HG03175 (cell line): ENCODE results near the gene RFK.

ENCODE experiments used
- ATAC-seq: cut with Tn5 transposase; IDR thresholded peaks from one replicate; pipeline ENCODE4 v1.9.1; 2021; ENCODE audit warnings: mild to moderate bottlenecking, moderate library complexity; ENCODE audit not compliant: unreplicated experiment

Gene RFK

DNA sequence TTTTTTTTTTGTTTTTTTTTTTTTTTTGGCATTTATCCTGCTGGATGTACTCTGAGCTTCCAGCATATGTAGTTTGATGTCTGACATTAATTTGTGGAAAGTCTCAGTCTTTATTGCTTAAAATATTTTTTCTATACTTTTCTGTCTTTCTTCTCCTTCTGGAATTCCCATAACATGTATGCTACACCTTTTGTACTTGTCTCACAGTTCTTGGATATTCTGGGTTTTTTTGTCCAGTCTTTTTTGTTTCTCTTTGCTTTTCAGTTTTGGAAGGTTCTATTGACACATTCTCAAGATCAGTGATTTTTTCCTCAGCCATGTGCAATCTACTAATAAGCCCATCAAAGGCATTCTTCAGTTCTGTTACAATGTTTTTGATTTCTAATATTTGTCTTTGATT lies 19.4 kb upstream of the RFK start:
- ATAC-seq = no peak

DNA sequence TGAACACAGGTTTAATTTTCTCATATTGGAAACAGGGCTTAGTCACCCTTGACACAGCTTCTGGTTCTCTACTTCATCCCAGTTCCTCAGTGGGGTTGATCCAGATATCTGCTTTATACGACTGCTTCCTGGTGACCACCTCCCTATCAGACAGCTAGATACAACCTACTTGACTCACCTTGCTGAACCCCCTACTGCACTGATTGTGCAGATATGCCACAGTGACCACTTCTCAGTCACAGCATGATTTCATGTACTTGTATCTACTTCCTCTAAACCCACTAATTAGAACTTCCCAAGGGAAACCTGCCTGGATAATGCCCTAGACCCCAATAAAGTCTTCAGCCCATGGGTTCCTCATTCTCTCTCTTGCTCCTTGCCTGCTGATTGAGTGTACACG lies 18.4 kb upstream of the RFK start:
- ATAC-seq = no peak

DNA sequence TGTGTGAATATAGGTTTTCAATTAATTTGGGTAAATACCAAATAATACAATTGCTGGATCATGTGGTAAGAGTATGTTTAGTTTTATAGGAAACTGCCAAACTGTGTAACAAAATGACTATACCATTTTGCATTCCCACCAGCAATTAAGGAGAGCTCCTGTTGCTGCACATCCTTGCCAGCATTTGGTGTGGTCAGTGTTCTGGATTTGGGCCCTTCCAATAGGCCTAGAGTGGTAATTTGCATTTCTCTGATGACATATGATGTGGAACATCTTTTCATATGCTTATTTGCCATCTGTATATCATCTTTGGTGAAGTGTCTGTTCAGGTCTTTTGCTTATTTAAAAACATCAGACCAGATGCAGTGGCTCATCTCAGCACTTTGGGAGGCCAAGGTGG lies 11.6 kb upstream of the RFK start:
- ATAC-seq = no peak

DNA sequence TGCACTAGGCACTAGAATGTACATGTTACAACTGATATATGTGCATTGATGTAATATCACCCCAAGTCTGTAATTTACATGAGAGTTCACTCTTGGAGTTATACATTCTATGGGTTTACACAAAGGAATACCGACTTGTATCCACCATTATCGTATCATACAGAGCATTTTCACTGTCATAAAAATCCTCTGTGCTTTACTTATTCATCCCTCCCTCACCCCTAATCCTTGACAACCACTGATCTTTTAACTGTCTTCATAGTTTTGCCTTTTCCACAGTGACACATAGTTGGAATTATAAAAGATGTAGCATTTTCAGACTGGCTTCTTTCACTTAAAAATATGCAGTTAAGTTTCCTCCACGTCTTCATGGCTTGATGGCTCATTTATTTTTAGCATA lies 11.1 kb upstream of the RFK start:
- no peak for ATAC-seq

DNA sequence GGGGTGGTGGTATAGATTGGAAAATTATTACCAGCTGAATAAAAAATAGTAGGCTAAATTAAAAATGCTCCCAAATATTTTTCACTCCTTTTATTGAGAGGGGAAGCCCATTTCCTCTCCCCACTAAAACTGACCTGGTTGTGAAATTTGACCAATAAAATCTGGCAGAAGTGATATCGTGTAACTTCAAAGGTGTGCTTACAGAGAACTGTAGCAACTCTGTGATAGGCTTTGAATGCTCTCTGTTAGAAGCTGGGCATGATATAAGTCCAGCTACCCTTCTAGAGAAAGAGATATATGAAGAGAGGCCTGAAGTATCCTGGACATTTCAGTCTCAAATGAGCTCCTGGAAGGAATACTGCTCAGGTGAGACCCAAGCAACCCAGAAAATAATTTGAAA lies 10.2 kb upstream of the RFK start:
- ATAC-seq = no peak

DNA sequence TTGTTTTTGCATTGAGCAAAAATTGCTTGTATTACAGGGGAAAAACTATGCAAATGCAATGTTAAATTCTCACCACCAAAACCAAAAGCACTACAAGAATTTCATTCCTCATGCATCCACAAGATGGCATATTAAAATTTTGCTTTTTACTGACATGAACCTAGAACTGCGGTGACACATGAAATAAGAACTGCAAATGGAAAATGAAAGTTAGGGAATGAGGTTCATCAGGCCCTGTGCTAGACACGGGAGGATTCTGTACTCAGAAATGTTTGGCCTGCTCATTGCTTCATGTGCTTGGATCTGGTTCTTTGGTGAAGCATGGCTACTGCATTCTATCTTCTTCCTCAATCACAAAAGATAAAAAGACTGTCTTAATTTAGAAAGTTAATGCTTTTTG lies 9.1 kb upstream of the RFK start:
- peak; percentile 87 for ATAC-seq

DNA sequence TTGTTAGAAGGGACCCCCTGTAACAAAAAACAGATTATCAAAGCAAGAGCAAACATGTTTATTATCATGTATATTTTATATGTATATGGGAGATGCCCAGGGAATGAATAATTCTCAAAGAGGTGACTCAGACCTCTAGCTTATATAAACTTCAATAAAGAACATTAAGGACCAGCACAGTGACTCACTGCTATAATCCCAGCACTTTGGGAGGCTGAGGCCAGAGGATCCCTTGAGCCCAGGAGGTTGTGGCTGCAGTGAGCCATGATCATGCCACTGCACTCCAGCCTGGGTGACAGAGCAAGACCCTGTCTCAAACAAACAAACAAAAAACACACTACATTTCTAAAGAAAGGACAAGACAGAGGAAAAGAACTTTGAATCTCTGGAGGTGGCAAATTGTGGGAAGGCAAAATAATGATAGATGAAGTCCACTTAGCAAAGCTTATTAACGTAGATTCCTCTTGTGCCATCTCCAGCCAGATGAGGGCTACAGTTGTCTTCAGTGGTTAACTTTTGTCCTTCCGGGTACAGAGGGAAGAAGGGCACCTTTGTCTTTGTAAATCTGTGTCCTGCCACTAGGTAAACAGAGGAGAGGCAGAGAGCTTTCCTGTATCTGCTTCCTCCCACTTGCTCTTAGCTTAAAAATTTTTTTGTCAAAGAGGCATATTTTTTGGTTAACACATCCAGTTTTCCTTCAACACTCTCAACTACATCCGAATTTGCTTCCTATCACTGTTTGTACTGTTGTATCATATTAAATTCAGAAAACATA lies 7.5 kb upstream of the RFK start:
- ATAC-seq = no peak

DNA sequence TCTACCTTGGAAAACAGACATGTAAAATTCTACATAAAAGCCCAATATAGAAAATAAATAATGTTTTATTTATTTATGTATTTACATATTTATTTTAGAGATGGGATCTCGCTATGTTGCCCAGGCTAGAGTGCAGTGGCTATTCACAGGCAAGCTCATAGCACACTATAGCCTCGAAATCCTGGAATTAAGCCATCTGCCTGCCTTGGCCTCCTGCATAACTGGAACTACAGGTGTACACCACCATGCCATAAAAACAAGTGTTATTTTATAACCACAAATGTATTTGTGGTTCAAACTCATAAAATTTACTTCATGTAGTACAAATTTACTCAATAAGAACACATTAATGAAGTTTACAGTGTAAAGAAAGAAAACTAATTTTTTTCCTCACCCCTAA lies 7.0 kb upstream of the RFK start:
- no peak for ATAC-seq

DNA sequence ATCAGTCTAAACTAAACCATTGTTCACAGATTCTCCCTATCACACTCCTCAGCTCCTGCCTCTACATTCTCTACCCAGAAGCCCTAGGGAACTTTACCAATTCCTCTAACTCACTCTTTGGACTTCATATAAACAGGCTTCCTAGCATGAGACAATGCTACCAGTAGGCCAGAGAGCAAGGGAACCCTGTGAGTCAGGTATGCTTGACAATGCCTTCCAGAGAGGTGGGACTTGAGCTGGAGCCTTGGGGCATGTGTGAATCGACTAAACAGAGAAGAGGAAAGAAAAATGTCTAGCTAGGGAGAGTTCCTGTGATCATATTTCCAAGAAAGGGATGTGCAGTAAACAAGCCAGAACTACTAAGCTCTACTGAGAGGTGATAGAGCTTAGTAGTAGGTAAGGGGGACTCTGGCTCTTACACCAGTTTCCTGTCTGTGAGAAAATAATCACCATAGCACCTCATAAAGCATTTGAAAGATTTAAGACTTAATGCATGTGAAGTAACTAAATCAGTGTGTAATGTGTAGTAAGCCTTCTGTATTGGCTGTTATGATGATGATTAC lies 6.4 kb upstream of the RFK start:
- ATAC-seq = no peak

DNA sequence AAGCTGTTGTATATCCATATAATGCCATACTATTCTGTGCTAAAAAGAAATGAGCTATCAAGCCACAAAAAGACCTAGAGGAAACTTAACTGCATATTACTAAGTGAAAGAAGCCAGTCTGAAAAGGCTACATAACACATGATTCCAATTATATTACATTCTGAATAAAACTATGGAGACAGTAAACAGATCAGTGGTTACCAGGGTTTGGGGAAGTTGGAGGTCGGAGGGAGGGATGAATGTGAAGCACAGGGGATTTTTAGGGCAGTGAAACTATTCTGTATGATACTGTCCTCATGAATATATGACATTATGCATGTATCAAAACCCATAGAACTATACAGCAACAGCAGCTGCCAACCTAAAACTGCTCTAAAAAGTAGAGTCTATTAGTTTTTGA lies 5.6 kb upstream of the RFK start:
- ATAC-seq = no peak

DNA sequence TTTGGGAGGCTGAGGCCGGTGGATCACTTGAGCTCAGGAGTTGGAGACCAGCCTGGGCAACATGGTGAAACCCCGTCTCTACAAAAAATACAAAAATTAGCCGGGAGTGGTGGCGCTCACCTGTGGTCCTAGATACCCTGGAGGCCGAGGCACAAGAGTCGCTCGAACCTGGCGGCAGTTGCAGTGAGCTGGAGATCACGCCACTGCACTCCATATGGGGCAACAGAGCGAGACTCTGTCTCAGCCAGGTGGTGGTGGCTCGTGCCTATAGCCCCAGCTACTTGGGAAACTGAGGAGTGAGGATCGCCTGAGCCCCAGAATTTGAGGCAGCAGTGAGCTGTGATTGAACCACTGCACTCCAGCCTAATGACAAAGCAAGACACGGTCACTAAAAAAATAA lies 2.4 kb upstream of the RFK start:
- no peak for ATAC-seq

DNA sequence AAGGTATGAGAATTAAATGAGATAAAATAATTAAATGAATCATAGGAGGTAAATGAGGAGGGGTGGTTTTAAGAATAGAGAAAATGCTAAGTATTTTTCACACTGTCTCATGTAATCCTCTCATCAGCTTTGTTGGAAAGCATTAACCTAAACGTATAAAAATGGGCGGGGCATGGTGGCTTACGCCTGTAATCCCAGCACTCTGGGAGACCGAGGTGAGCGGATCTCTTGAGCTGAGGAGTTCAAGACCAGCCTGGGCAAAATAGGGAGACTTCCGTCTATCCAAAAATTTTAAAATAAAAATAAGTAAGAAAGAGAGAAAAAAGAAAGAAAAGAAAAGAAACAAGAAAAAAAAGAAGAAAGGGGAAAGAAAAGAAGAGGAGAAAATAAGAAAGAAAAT lies 1.9 kb upstream of the RFK start:
- ATAC-seq = no peak

DNA sequence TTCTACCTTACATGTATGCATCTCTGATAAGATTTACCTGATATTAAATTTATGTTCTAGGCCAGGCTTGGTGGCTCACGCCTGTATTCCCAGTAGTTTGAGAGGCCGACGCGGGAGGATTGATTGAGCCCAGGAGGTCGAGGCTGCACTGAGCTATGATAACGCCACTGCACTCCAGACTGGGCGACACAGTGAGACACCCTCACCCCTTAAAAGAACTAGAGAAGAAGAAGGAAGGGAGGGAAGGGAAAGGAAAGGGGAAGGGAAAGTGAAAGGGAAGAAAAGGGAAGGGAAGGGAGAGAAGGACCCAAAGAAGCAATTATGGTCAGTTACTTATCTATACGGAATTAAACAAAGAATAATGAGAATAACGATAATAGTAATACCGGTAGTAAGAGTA lies 1.2 kb upstream of the RFK start:
- ATAC-seq = no peak

DNA sequence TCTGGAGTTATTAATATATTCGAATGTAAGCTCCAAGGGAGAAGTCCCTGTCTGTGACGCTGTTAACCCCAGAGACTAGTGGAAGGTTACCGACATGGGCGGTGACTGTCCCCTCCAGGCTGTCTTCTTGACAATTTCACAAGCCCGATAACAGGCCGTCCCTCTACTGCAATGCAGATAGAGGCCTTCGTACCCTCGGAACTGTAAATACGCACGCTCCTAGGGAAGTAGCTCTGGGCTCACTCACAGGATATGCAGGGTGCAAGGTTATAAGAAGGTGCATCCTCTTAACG lies 680 bp upstream of the RFK start:
- ATAC-seq = peak; percentile 56

DNA sequence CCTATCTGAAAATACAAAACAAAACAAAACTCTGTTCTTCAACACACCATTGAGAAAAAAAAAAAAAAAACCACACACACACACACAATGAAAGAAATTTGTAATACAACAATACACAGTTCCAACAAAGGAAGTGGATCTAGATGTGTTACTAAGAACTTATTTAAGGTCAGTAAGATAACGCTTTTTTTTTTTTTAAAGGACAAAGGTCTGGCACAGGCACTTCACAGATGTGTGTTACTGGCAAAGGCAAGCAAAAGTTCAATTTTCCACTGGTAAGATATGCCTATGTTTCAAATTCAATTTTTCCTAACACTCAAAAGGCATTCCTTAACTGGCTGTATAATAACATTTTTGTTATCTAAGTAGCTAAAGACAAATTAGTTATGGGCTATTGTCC lies 3.6 kb downstream of the RFK start:
- ATAC-seq = no peak

DNA sequence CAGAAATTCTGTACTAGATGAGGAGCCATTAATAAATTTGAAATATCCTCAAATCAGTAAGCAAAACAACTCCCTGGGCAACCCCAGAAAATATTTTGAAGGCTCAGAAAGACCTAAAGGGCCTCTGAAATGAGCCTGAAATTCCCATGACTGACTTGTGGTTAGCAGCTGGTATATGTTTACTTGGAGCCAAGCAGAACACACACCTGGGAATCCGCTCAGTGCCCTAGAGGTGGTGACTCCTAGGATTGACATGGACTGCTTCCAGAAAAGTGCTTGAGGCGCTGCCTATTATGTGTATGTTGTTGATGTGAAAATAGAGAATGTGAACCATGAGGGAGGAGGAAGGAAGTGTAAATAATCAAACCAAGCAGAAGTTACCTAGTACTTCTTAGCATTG lies 14.7 kb downstream of the RFK start:
- ATAC-seq = no peak

DNA sequence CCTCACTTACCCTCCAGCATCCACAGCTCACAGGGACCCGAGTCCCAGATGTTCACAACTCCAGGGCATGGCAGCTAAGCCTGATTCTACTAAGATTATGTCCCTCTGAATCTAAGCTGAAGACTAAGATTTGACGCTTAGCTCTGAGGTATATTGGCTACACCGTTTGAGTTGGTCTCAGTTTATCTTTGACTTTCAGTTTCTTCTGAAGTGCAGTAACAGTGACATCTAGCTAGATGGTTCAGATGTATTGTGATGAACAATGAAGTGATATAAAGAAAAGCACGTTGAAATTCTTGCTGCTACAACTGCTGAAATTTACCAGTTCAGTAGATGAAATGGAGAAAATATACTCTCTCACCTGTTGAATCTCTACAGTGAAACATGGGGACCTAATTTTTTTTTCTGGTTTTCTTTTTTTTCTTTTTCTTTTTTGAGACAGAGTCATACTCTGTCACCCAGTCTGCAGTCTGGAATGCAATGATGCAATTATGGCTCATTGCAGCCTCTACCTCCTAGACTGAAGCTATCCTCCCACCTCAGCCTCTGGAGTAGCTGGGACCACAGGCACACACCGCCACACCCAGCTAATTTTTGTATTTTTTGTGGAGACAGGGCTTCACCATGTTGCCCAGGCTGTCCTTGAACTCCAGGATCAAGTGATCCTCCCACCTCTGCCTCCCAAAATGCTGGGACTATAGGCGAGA lies 15.7 kb downstream of the RFK start:
- no peak for ATAC-seq

DNA sequence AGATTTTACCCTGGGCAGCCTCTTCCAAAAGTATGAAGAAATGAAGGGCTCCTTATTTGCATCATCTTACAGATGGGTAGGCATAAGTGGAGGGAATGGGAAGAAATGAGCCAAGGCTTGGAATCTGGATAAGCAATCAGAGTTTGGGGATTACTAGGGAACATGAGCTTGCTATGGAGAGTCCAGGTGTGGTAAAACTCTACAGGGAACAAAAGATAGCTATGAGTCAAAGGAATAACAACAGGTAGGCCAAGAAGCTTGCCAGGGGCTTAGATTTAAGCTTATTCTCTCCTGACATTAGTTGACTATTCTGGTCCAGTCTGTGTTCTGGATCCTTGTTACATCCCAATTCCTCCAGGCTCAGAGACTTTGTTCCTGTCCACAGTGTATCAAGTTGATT lies 16.4 kb downstream of the RFK start:
- no peak for ATAC-seq

DNA sequence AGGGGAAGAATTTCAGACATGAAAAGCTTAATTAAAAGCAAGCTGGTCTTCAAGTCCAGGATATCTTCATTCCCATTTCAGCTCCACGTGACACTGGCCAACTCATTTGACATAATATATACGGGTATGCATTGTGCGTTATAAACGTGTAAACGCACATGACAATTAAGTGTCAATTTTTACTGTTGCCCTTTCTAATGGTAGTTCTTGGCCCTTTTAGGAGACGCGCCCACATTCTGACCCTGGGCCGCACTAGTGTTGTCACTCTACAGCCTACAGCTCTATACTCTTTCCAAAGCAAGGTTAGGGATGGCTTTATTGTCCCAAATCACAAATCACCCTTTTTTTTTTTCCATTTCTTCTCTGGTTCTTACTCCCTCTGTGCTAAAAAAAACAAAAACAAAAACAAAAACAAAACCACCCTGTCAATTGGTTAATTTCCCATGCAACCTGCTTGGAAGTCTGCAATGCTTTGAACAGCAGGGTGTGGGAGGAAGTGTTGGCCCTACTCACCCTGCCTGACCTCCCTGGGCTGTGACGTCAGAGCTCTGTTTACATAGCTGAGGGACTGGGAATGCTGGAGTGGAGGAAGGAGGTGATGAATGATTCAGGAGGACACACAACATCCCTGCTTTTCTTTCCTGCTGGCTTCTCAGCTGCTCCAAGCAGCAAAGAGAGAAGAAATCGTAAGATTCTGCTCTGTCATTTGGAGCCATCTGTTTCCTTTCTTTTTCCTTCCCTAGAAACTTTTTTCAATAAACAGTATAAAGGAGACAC lies 19.3 kb downstream of the RFK start:
- ATAC-seq = no peak

DNA sequence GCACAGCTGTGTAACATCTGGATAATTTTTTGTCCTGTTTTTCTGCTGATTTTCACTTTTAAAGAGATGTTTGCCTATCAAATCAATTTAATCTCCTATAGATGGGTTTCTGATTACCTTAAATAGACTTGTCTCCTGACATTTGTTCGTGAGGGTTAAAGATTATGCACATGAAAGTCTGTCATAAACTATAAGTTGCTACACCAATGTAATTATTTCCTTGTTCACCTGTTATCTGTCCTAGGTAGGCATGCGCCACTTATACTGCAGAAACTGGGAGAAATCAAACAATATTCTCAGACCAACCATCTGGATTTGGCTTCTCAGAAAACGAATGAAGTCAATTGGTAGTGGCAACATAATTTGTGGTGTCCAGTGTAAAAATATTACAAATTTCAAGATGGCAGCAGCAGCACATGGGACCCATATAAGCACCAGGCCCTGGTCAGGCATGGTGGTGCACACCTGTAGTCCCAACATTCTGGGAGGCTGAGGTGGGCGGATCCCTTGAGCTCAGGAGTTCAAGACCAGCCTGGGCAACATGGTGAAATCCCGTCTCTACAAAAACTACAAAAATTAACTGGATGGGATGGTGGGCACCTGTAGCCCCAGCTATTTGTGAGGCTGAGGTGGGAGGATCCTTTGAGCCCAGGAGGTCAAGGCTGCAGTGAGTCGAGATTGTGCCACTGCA lies 20.3 kb downstream of the RFK start:
- no peak for ATAC-seq

DNA sequence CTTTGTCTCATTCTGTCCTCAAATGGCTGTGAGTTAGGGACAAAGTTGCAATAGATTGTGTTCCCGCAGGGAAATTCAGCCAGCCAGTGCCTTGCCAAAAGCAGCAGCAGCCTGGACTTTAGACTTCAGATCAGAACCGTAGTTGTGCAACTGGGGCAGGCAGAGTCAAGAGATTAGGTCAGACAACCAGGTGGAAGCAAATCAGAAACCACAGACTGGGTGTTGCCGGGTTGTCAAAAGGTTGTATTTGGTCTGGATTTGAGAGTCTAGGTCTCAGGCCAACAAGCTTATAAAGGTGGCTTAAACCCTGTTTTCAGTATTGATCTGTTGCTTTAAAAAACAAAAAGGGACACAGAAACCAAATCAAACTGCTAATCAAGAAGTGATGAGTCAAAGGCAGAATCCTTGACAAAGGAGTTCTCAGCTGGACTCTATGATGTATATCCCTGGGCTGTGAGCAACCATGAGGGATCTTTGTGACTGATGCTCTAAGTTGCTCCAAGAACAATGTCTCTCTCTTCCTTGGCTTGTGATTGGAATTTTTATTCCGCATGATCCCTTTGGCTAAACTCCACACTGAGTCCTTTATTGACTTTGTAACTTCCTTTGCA lies 20.9 kb downstream of the RFK start:
- no peak for ATAC-seq
